Thymus (tissue), 11 donors: ENCODE measurements around the gene ASS1. TPM values are rescaled to one million over a fixed set of nuclear protein-coding genes. Genes with fewer than 3 reads are reported as not detected.

Experiments used
- DNase-seq, 9 donors: peaks; one replicate each; pipeline ENCODE4 v3.0.0-alpha.2; 2013; ENCODE audit warnings: low spot score in 9 of 9, low read depth in 6 of 9, missing footprints in 1 of 9
- H3K27ac ChIP-seq, 2 donors: one replicate each; pipeline ENCODE4 v1.5.1; 2013; ENCODE audit warnings: control low read depth in 1 of 2, low read depth in 1 of 2, low read length in 1 of 2, mild to moderate bottlenecking in 1 of 2, moderate library complexity in 1 of 2
- H3K27me3 ChIP-seq, 2 donors: one replicate each; pipeline ENCODE4 v1.5.1; 2013; ENCODE audit warnings: low read length in 1 of 2; ENCODE audit not compliant: control insufficient read depth in 2 of 2, insufficient read depth in 1 of 2
- H3K36me3 ChIP-seq, 2 donors: one replicate each; pipeline ENCODE4 v1.5.1; 2013; ENCODE audit warnings: low read length in 1 of 2, mild to moderate bottlenecking in 1 of 2, moderate library complexity in 1 of 2; ENCODE audit not compliant: control insufficient read depth in 2 of 2, insufficient read depth in 2 of 2
- H3K4me1 ChIP-seq, 2 donors: one replicate each; pipeline ENCODE4 v1.5.1; 2013; ENCODE audit warnings: low read length in 2 of 2; ENCODE audit not compliant: control insufficient read depth in 2 of 2, insufficient read depth in 2 of 2
- H3K4me3 ChIP-seq, 2 donors: one replicate each; pipeline ENCODE4 v1.5.1; 2013; ENCODE audit warnings: low read length in 2 of 2, control low read depth in 1 of 2, mild to moderate bottlenecking in 1 of 2
- H3K9me3 ChIP-seq, 2 donors: one replicate each; pipeline ENCODE4 v1.5.1; 2013; ENCODE audit warnings: low read length in 1 of 2, mild to moderate bottlenecking in 1 of 2; ENCODE audit not compliant: control insufficient read depth in 2 of 2, insufficient read depth in 1 of 2
- WGBS: extraction: QIAGEN DNeasy Blood & Tissue Kit; methylation state at CpG from one replicate; pipeline ENCODE4 v1.1.7; 2013; 5-methylcytosine and 5-hydroxymethylcytosine counted together
- polyA plus RNA-seq: library from polyadenylated mRNA; stranded (reverse); fragments of 200-250 nt; gene quantifications from one replicate; pipeline ENCODE4 v1.2.3, GENCODE V29; 2013
- total RNA-seq: library from RNA; stranded (reverse); fragments of 120-200 nt; gene quantifications from one replicate; pipeline ENCODE4 v1.2.4, GENCODE V29; 2013
- donor health status: healthy.

ASS1 gene
- total and polyA plus RNA-seq, 2 donors, result 9.1 to 30.4 TPM

- 80% methylated on average over 24 of the region's 24 CpGs for WGBS
These were observed 74.4 kb downstream of the ASS1 start for GRCh38 chr9:130518943-130519799.

GRCh38 chr9:130519927-130520326, 75.2 kb downstream of the ASS1 start:
- no peak for DNase-seq
- H3K9me3 ChIP-seq, result no peaks in the 10 kb centered on the region
- H3K36me3 ChIP-seq, result no peaks in the 10 kb centered on the region

More at GRCh38 chr9:130518943-130519799, 74.4 kb downstream of the ASS1 start:
- Histone ChIP-seq H3K27me3 (peaks cover 0 to 16% of the 10 kb centered on the region in 2 donors), H3K4me1 (no peaks in the 10 kb centered on the region), H3K4me3 (no peak overlapping the region), H3K9me3 (no peaks in the 10 kb centered on the region), H3K36me3 (no peaks in the 10 kb centered on the region), H3K27ac (no peak overlapping the region)
- no peak for DNase-seq

GRCh38 chr9:130521715-130522114, 77.0 kb downstream of the ASS1 start:
- H3K4me1 ChIP-seq, result no peaks in the 10 kb centered on the region
- no peaks in the 10 kb centered on the region for H3K36me3 ChIP-seq
- no peaks in the 10 kb centered on the region for H3K9me3 ChIP-seq
- H3K27ac ChIP-seq, result no peak overlapping the region
- WGBS, result 88% methylated on average over 5 of the region's 5 CpGs
- peaks cover 2 to 19% of the 10 kb centered on the region in 2 donors for H3K27me3 ChIP-seq
- DNase-seq, result no peak
- H3K4me3 ChIP-seq, result no peak overlapping the region

More at GRCh38 chr9:130519927-130520326, 75.2 kb downstream of the ASS1 start:
- peaks cover 0 to 17% of the 10 kb centered on the region in 2 donors for H3K27me3 ChIP-seq
- H3K4me3 ChIP-seq, result no peak overlapping the region
- H3K27ac ChIP-seq, result no peak overlapping the region
- no peaks in the 10 kb centered on the region for H3K4me1 ChIP-seq
- 96% methylated on average over 5 of the region's 5 CpGs for WGBS

- DNase-seq, result no peak
- no peak overlapping the region for H3K27ac ChIP-seq
- no peak overlapping the region for H3K4me3 ChIP-seq
- WGBS, result 54% methylated on average over 7 of the region's 7 CpGs
- H3K36me3 ChIP-seq, result no peaks in the 10 kb centered on the region
- no peaks in the 10 kb centered on the region for H3K9me3 ChIP-seq
- peaks cover 2 to 21% of the 10 kb centered on the region in 2 donors for H3K27me3 ChIP-seq
- no peaks in the 10 kb centered on the region for H3K4me1 ChIP-seq
These were observed 77.6 kb downstream of the ASS1 start for GRCh38 chr9:130522233-130522808.

GRCh38 chr9:130523921-130524320, 79.2 kb downstream of the ASS1 start:
- Histone ChIP-seq H3K4me3 (no peak overlapping the region), H3K9me3 (no peaks in the 10 kb centered on the region), H3K36me3 (no peaks in the 10 kb centered on the region), H3K27me3 (peaks cover 2 to 24% of the 10 kb centered on the region in 2 donors), H3K27ac (no peak overlapping the region), H3K4me1 (no peaks in the 10 kb centered on the region)
- WGBS, result 58% methylated on average over 12 of the region's 12 CpGs
- DNase-seq, result no peak

- H3K9me3 ChIP-seq, result no peaks in the 10 kb centered on the region
- DNase-seq, result no peak
- H3K4me1 ChIP-seq, result no peaks in the 10 kb centered on the region
- 85% methylated on average over 18 of the region's 18 CpGs for WGBS
- no peaks in the 10 kb centered on the region for H3K36me3 ChIP-seq
- no peak overlapping the region for H3K4me3 ChIP-seq
- H3K27ac ChIP-seq, result no peak overlapping the region
- H3K27me3 ChIP-seq, result peaks cover 2 to 24% of the 10 kb centered on the region in 2 donors
These were observed 81.6 kb downstream of the ASS1 start for GRCh38 chr9:130526193-130526853.

GRCh38 chr9:130526854-130527650, 82.3 kb downstream of the ASS1 start:
- H3K27me3 ChIP-seq, result peaks cover 2 to 22% of the 10 kb centered on the region in 2 donors
- H3K4me1 ChIP-seq, result no peaks in the 10 kb centered on the region
- no peaks in the 10 kb centered on the region for H3K9me3 ChIP-seq
- DNase-seq, result no peak
- WGBS, result 89% methylated on average over 31 of the region's 31 CpGs
- no peaks in the 10 kb centered on the region for H3K36me3 ChIP-seq
- no peak overlapping the region for H3K4me3 ChIP-seq
- H3K27ac ChIP-seq, result no peak overlapping the region

- Histone ChIP-seq H3K9me3 (no peaks in the 10 kb centered on the region), H3K36me3 (no peaks in the 10 kb centered on the region), H3K4me1 (no peaks in the 10 kb centered on the region), H3K27me3 (peaks cover 2 to 26% of the 10 kb centered on the region in 2 donors), H3K27ac (no peak overlapping the region), H3K4me3 (no peak overlapping the region)
- no peak for DNase-seq
- WGBS, result 76% methylated on average over 13 of the region's 13 CpGs
These were observed 83.0 kb downstream of the ASS1 start for GRCh38 chr9:130527651-130528310.
